Colonic mucosa (tissue), 4 donors: Measurements from ENCODE around the gene LYRM1. TPM values are rescaled to one million over a fixed set of nuclear protein-coding genes. Genes with fewer than 3 reads are reported as not detected.
A peak's percentile ranks its signal among the peaks of the same experiment; 100 is the strongest.

Experiments used
- DNase-seq: peaks from one replicate; pipeline ENCODE4 v3.0.0-alpha.2; 2020
- H3K27ac ChIP-seq: fragments of 200-600 bp; one replicate; pipeline ENCODE4 v1.8.0; 2021
- H3K27me3 ChIP-seq: fragments of 200-600 bp; one replicate; pipeline ENCODE4 v1.8.0; 2021
- H3K36me3 ChIP-seq: fragments of 200-600 bp; one replicate; pipeline ENCODE4 v1.8.0; 2021
- H3K4me1 ChIP-seq: fragments of 200-600 bp; one replicate; pipeline ENCODE4 v1.8.0; 2021; ENCODE audit warnings: mild to moderate bottlenecking
- H3K4me3 ChIP-seq: fragments of 200-600 bp; one replicate; pipeline ENCODE4 v1.8.0; 2021
- H3K9ac ChIP-seq, 2 donors: one replicate each; pipeline ENCODE4 v1.7.0; 2013; ENCODE audit warnings: control low read depth in 2 of 2, low read depth in 2 of 2, low read length in 2 of 2
- H3K9me3 ChIP-seq: fragments of 200-600 bp; one replicate; pipeline ENCODE4 v1.8.0; 2021
- CTCF ChIP-seq: fragments of 200-600 bp; IDR thresholded peaks from one replicate; pipeline ENCODE4 v1.8.0; 2022; ENCODE audit warnings: antibody characterized with exemption, mild to moderate bottlenecking
- intact Hi-C: fragments of 100-400 bp; cut with DNase I; formaldehyde crosslinking; loops from one replicate; pipeline ENCODE4 v1.14.1; 2022
- total RNA-seq, 2 donors: library from RNA; stranded (reverse); fragmentation: NEBNext Ultra II Directional in 1 of 2; extraction: Animal tissue kit (Norgen Biotek cat#: 25700) in 1 of 2; gene quantifications; one replicate each; pipeline ENCODE4 v1.2.1, GENCODE V29; 2021
- donor health status: healthy.
- donor health status: DM: no; HTN: no; CAD: no.
- donor health status: DM: no; HTN: no; CAD: no.

The LYRM1 gene
- total RNA-seq, 2 donors from 2014 or later: 17.6 to 21.2 TPM

GRCh38 chr16:20899071-20899470, 1.5 kb upstream of the LYRM1 start:
- no peak for DNase-seq
- H3K27ac ChIP-seq: peak overlapping the region; percentile 95
- peak overlapping the region in 1 of 2 donors; percentile 95 for H3K9ac ChIP-seq
- no peaks in the 10 kb centered on the region for H3K9me3 ChIP-seq
- no peak for TF ChIP-seq CTCF
- no peaks in the 10 kb centered on the region for H3K36me3 ChIP-seq
- H3K4me3 ChIP-seq: peak overlapping the region; percentile 74
- no peaks in the 10 kb centered on the region for H3K27me3 ChIP-seq
- intact Hi-C loops: no loop called here
- H3K4me1 ChIP-seq: peaks cover 17% of the 10 kb centered on the region

GRCh38 chr16:20899477-20900298, 883 bp upstream of the LYRM1 start:
- intact Hi-C loops: no loop called here
- H3K27me3 ChIP-seq: no peaks in the 10 kb centered on the region
- peak overlapping the region; percentile 74 for H3K4me3 ChIP-seq
- peak overlapping the region; percentile 95 for H3K27ac ChIP-seq
- TF ChIP-seq CTCF: no peak
- peaks cover 17% of the 10 kb centered on the region for H3K4me1 ChIP-seq
- no peaks in the 10 kb centered on the region for H3K36me3 ChIP-seq
- DNase-seq: peak; percentile 48
- no peaks in the 10 kb centered on the region for H3K9me3 ChIP-seq
- H3K9ac ChIP-seq: peak overlapping the region; percentile 94 to 95

GRCh38 chr16:20901068-20901435, 481 bp downstream of the LYRM1 start:
- DNase-seq: no peak
- no peaks in the 10 kb centered on the region for H3K36me3 ChIP-seq
- TF ChIP-seq CTCF: no peak
- H3K9me3 ChIP-seq: no peaks in the 10 kb centered on the region
- peak overlapping the region; percentile 92 to 97 for H3K9ac ChIP-seq
- intact Hi-C loops: no loop called here
- no peaks in the 10 kb centered on the region for H3K27me3 ChIP-seq
- peak overlapping the region; percentile 95 for H3K27ac ChIP-seq
- peaks cover 17% of the 10 kb centered on the region for H3K4me1 ChIP-seq
- peak overlapping the region; percentile 74 for H3K4me3 ChIP-seq

- peak; percentile 65 for DNase-seq
- intact Hi-C loops: no loop called here
Observed at GRCh38 chr16:20901436-20902112, 1.0 kb downstream of the LYRM1 start.

GRCh38 chr16:20902426-20902825, 1.9 kb downstream of the LYRM1 start:
- no peak for TF ChIP-seq CTCF
- peaks cover 17% of the 10 kb centered on the region for H3K4me1 ChIP-seq
- no peaks in the 10 kb centered on the region for H3K36me3 ChIP-seq
- peak overlapping the region in 1 of 2 donors; percentile 21 for H3K9ac ChIP-seq
- DNase-seq: no peak
- H3K4me3 ChIP-seq: no peak overlapping the region
- no peaks in the 10 kb centered on the region for H3K9me3 ChIP-seq
- H3K27ac ChIP-seq: no peak overlapping the region
- intact Hi-C loops: no loop called here
- H3K27me3 ChIP-seq: no peaks in the 10 kb centered on the region

More at GRCh38 chr16:20901436-20902112, 1.0 kb downstream of the LYRM1 start:
- no peaks in the 10 kb centered on the region for H3K9me3 ChIP-seq
- H3K9ac ChIP-seq: peak overlapping the region; percentile 92 to 97
- peak overlapping the region; percentile 74 for H3K4me3 ChIP-seq
- no peaks in the 10 kb centered on the region for H3K36me3 ChIP-seq
- H3K27me3 ChIP-seq: no peaks in the 10 kb centered on the region
- peak overlapping the region; percentile 95 for H3K27ac ChIP-seq
- peaks cover 17% of the 10 kb centered on the region for H3K4me1 ChIP-seq
- TF ChIP-seq CTCF: no peak
